HFF-Myc (cell line): ENCODE data around the gene SNX33.
"Not testable (repeated sequence)": the region's sequence is repeated elsewhere in the genome, so short reads cannot be mapped to it uniquely, and the experiment has no call there.

ENCODE experiments used
- DNase-seq: peaks from one replicate; pipeline ENCODE4 v3.0.0-alpha.2; 2011; ENCODE audit warnings: low read depth; ENCODE audit errors: extremely low read depth
- H3K4me3 ChIP-seq: replicated peaks from 2 replicates; pipeline ENCODE4 v1.5.1; 2011; ENCODE audit warnings: low read depth, mild to moderate bottlenecking, control low read depth, low read length
- TF ChIP-seq, protein P1 (sequence below): IDR thresholded peaks from 2 replicates; pipeline ENCODE4 v1.5.1; 2012; ENCODE audit warnings: mild to moderate bottlenecking, low read depth, low read length, control low read depth; ENCODE audit errors: missing control alignments

SNX33 gene

DNA sequence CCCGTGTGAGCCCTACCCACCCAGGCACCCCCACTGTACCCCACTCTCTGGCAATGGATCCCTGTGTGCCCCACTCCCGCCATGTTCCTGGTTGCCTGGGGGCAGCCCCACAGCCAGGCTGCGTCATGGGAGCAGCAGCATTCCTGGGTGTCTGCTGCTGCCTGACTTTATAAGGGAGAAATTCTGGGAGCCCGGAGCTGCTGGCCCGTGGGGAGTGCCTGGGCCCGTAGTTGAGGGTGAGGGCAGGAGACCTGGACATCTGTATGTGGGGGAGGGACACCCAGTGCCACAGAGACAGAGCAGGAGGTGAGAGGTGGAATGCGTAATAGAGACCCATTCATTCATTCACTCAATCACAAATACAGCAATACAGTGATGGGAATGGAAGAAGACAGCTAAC lies 49.8 kb downstream of the SNX33 start:
- TF ChIP-seq, protein P1, sequence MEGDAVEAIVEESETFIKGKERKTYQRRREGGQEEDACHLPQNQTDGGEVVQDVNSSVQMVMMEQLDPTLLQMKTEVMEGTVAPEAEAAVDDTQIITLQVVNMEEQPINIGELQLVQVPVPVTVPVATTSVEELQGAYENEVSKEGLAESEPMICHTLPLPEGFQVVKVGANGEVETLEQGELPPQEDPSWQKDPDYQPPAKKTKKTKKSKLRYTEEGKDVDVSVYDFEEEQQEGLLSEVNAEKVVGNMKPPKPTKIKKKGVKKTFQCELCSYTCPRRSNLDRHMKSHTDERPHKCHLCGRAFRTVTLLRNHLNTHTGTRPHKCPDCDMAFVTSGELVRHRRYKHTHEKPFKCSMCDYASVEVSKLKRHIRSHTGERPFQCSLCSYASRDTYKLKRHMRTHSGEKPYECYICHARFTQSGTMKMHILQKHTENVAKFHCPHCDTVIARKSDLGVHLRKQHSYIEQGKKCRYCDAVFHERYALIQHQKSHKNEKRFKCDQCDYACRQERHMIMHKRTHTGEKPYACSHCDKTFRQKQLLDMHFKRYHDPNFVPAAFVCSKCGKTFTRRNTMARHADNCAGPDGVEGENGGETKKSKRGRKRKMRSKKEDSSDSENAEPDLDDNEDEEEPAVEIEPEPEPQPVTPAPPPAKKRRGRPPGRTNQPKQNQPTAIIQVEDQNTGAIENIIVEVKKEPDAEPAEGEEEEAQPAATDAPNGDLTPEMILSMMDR: no peak
- no peak overlapping the region for H3K4me3 ChIP-seq
- no peak for DNase-seq

DNA sequence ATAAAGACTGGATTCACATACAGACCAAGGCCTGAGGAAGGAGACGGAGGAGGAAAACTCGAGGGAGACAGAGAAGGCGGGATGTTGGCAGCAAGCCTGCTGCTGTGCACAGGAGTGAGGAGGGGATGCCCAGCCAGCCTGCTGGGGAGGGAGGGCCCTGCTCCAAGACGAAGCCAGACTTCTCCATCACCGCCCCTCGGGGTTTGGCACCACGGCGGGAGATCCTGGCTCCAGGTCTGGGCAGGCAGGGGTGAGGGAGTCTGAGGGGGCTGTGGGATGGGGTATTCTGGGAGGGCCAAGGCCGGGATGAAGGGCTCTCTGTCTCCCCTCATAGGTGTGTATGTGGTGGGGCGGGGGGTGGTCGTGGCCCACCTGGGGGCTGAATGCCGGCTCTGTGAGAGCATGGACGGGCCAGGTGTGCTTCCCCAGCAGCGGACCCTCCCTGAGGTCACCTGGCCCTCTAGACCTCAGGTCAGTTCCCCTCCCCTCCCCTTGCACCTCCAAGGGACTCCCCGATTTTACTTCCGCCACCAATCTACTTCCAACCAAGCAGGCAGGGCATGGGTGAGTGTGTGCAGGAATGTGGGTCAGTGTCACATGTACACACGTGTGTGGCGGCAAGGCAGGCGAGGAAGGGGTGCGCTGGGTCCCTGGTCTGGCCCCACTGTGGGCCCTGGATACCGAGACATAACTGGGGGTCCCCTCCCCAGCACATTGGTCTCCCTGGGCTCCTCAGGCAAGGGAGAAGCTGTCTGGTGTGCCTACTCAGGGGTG lies 50.4 kb downstream of the SNX33 start:
- H3K4me3 ChIP-seq, DNase-seq: not testable (repeated sequence)

- DNase-seq, H3K4me3 ChIP-seq: not testable (repeated sequence)
These were observed 51.8 kb downstream of the SNX33 start for GRCh38 chr15:75699517-75699916.

GRCh38 chr15:75699961-75700874 lies 52.5 kb downstream of the SNX33 start:
- not testable (repeated sequence) for H3K4me3 ChIP-seq, DNase-seq

- not testable (repeated sequence) for H3K4me3 ChIP-seq, DNase-seq
These were observed 53.6 kb downstream of the SNX33 start for GRCh38 chr15:75701071-75702003.

GRCh38 chr15:75702436-75702835 lies 54.7 kb downstream of the SNX33 start:
- DNase-seq: no peak
- H3K4me3 ChIP-seq: no peak overlapping the region
- TF ChIP-seq, protein P1: no peak

- not testable (repeated sequence) for DNase-seq, H3K4me3 ChIP-seq
These were observed 55.9 kb downstream of the SNX33 start for GRCh38 chr15:75703440-75704262.

GRCh38 chr15:75704263-75704615 lies 56.5 kb downstream of the SNX33 start:
- TF ChIP-seq, protein P1: no peak
- no peak for DNase-seq
- H3K4me3 ChIP-seq: no peak overlapping the region
